GM18502 (cell line): ENCODE measurements around the gene ZNG1B.
"Not testable (repeated sequence)": the region's sequence is repeated elsewhere in the genome, so short reads cannot be mapped to it uniquely, and the experiment has no call there.

Experiments
- ATAC-seq: cut with Tn5 transposase; IDR thresholded peaks from one replicate; pipeline ENCODE4 v1.9.1; 2021; ENCODE audit warnings: mild to moderate bottlenecking; ENCODE audit not compliant: unreplicated experiment, poor library complexity

ZNG1B gene

GRCh38 chr2:113503094-113504042 lies 65.9 kb downstream of the ZNG1B start:
- ATAC-seq = peak; percentile 54

GRCh38 chr2:113504081-113504480 lies 66.6 kb downstream of the ZNG1B start:
- not testable (repeated sequence) for ATAC-seq

DNA sequence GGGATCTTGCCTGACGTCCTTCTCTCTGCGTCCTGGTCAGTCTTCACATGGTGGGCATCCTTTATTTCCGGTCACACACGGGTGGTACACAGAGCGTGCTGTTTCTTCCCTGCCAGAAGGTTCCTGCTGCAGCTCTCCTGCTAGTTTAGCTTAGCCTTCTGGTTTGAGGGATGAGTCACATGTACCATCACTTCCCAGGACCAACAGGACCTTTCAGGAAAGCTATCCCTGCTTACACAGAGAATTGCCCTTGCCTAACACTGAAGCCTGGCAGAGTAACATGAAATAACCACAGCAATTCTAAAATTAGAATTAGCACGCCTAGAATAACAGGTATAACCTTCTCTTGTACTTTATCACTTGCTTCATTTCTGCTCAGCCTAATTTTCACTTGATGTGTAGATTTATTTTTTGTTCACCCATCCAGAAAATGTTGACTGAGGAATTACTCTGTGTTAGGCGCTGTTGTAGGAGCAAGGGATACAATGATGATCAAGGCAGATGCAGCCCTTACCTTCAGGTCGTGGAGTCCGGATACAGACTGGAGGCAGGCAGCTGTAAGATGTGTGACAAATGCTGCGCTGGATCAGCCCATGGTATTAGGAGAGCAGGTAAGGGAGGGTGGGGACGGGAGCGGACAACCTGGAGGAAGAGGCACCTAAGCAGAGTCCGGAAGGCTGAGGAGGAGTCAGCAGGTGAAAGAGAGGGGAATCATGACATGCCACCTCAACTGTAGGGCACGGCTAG lies 70.1 kb downstream of the ZNG1B start:
- ATAC-seq = not testable (repeated sequence)

DNA sequence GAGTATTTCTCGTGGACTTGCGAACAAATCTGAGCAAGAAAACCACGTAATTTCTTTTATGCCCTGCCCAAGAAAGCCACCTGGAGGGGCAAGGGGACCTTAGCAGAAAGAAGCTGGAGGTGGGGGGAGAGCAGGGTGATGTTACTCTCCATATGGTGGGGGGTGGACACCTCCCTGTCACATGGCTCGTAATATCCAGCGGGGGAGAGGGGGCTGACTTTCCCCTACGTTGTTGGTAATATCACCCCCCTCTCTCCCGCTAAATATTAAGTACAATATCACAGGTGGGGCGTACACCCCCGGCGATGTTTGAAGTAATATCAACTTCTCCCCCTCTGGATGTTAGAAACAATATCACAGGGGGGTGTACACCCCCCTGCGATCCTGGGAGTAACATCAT lies 70.7 kb downstream of the ZNG1B start:
- ATAC-seq = not testable (repeated sequence)

DNA sequence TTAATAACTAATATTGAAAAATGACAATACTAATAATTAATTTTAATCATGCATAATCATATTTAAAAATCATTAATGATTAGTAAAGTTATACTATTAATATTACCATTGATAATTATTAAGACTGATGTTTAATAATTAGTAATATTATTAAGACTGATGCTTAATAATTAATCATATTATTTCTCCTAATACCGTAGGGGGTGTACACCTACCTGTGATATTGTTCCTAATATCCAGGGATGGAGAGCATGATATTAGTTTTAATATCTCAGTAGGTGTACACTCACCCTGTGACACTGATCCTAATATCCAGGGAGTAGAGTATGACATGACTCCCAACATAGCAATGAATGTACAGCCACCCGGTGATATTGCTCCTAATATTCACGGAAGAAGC lies 73.4 kb downstream of the ZNG1B start:
- ATAC-seq = not testable (repeated sequence)

- not testable (repeated sequence) for ATAC-seq
Measured at GRCh38 chr2:113511859-113512258, 74.4 kb downstream of the ZNG1B start.

- ATAC-seq = not testable (repeated sequence)
Measured at GRCh38 chr2:113515457-113515856, 78.0 kb downstream of the ZNG1B start.

- ATAC-seq = not testable (repeated sequence)
Measured at GRCh38 chr2:113515995-113516394, 78.5 kb downstream of the ZNG1B start.

GRCh38 chr2:113517025-113517424 lies 79.5 kb downstream of the ZNG1B start:
- ATAC-seq = not testable (repeated sequence)

DNA sequence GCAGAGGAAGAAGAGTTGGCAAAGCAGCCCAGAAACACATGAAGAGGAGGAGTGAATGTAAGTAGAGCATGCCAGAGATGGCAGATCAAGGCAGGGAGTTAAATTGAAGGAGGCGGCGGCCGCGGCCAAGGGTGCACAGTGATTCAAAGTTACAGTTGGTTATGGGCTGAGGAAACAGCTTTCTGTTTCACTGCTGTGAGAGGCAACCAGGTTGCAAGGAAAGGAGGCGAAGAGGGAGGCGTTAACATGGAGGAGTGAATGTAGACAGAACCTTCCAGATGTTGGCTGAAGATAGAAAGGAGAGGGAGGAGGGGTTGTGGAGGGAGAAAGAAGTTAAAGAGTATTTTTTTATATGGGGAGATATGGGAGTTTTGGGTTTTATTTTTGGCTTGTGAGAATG lies 83.3 kb downstream of the ZNG1B start:
- not testable (repeated sequence) for ATAC-seq

GRCh38 chr2:113521492-113521891 lies 84.0 kb downstream of the ZNG1B start:
- not testable (repeated sequence) for ATAC-seq

- not testable (repeated sequence) for ATAC-seq
Measured at GRCh38 chr2:113524986-113525385, 87.5 kb downstream of the ZNG1B start.

GRCh38 chr2:113527350-113528045 lies 90.0 kb downstream of the ZNG1B start:
- peak; percentile 94 for ATAC-seq

- ATAC-seq = not testable (repeated sequence)
Measured at GRCh38 chr2:113528126-113528525, 90.6 kb downstream of the ZNG1B start.

- ATAC-seq = not testable (repeated sequence)
Measured at GRCh38 chr2:113528904-113529303, 91.4 kb downstream of the ZNG1B start.

DNA sequence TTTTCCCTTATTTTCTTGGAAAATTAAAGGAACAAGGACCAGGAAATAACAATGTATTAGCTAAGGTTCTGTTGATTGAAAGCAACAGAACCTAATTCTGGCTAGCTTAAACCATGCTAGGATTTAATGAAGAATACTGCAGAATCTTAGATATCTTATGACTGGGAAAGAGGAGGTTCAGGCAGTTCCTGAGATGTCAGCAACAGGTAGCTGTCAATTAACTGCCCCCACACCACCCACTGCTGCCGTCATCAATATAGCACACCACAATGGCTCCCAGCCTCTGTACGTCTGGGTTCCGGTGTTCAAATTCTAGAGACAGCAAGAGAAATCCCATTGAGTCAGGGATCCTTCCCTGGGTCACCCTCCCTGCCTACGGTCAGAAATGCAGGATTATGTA lies 95.5 kb downstream of the ZNG1B start:
- ATAC-seq = not testable (repeated sequence)

GRCh38 chr2:113536573-113536972 lies 99.1 kb downstream of the ZNG1B start:
- not testable (repeated sequence) for ATAC-seq

DNA sequence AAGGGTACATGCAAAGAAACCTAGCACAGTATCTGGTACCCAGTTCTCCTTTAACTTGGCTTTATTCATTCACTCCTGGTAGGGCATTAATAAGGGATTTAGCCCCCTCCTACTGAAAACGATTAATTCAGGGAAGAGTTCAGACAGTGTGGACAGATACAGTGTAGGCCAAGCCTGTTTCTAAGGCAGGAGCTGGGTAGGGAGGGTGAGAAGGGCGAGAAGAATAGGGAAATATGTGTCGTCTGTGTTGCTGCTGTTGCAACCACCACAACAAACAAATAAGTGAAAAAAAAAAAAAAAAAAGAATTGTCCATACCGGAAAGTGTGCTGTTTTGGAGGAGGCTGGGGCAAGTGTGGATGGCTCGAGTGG lies 103.3 kb downstream of the ZNG1B start:
- not testable (repeated sequence) for ATAC-seq

GRCh38 chr2:113541204-113541975 lies 103.9 kb downstream of the ZNG1B start:
- not testable (repeated sequence) for ATAC-seq
